ES-I3 (cell line): ENCODE results near the gene COQ10B.

ENCODE experiments used
- H3K36me3 ChIP-seq: 2 replicates; pipeline ENCODE4 v1.6.1; 2013; ENCODE audit warnings: mild to moderate bottlenecking, low read length, control low read depth, moderate library complexity; ENCODE audit not compliant: insufficient read depth
- H3K4me1 ChIP-seq: 2 replicates; pipeline ENCODE4 v1.6.1; 2013; ENCODE audit warnings: mild to moderate bottlenecking, control low read depth, low read length; ENCODE audit not compliant: insufficient read depth
- H3K9ac ChIP-seq: 2 replicates; pipeline ENCODE4 v1.6.1; 2013; ENCODE audit warnings: low read depth, mild to moderate bottlenecking, low read length, moderate library complexity
- H3K9me3 ChIP-seq: 2 replicates; pipeline ENCODE4 v1.6.1; 2013; ENCODE audit warnings: mild to moderate bottlenecking, low read length, moderate library complexity; ENCODE audit not compliant: control insufficient read depth, insufficient read depth

COQ10B gene

GRCh38 chr2:197500503-197501131 lies 47.3 kb downstream of the COQ10B start:
- Histone ChIP-seq H3K9ac (peak overlapping the region; percentile 88), H3K9me3 (no peaks in the 10 kb centered on the region), H3K4me1 (peaks cover 15% of the 10 kb centered on the region), H3K36me3 (peaks cover 23% of the 10 kb centered on the region)

GRCh38 chr2:197502201-197502600 lies 48.8 kb downstream of the COQ10B start:
- no peak overlapping the region for H3K9ac ChIP-seq
- no peaks in the 10 kb centered on the region for H3K9me3 ChIP-seq
- peaks cover 12% of the 10 kb centered on the region for H3K36me3 ChIP-seq
- peaks cover 8% of the 10 kb centered on the region for H3K4me1 ChIP-seq

GRCh38 chr2:197502685-197503084 lies 49.3 kb downstream of the COQ10B start:
- peaks cover 10% of the 10 kb centered on the region; the same call in 1 of the 2 replicates for H3K36me3 ChIP-seq
- H3K9me3 ChIP-seq, result no peaks in the 10 kb centered on the region
- no peak overlapping the region for H3K9ac ChIP-seq
- H3K4me1 ChIP-seq, result peaks cover 7% of the 10 kb centered on the region

GRCh38 chr2:197504000-197504399 lies 50.6 kb downstream of the COQ10B start:
- H3K4me1 ChIP-seq, result peaks cover 5% of the 10 kb centered on the region; the same call in 1 of the 2 replicates
- no peaks in the 10 kb centered on the region for H3K9me3 ChIP-seq
- no peak overlapping the region for H3K9ac ChIP-seq
- peaks cover 7% of the 10 kb centered on the region; the same call in 1 of the 2 replicates for H3K36me3 ChIP-seq

- no peak overlapping the region for H3K9ac ChIP-seq
- H3K4me1 ChIP-seq, result peaks cover 5% of the 10 kb centered on the region; the same call in 1 of the 2 replicates
- H3K36me3 ChIP-seq, result peaks cover 7% of the 10 kb centered on the region; the same call in 1 of the 2 replicates
- H3K9me3 ChIP-seq, result no peaks in the 10 kb centered on the region
These were observed 51.2 kb downstream of the COQ10B start for GRCh38 chr2:197504512-197504911.

GRCh38 chr2:197506658-197507057 lies 53.3 kb downstream of the COQ10B start:
- Histone ChIP-seq H3K9me3 (no peaks in the 10 kb centered on the region), H3K36me3 (peaks cover 7% of the 10 kb centered on the region; the same call in 1 of the 2 replicates), H3K9ac (no peak overlapping the region), H3K4me1 (peaks cover 5% of the 10 kb centered on the region; the same call in 1 of the 2 replicates)

GRCh38 chr2:197513915-197514314 lies 60.6 kb downstream of the COQ10B start:
- H3K9me3 ChIP-seq, result no peaks in the 10 kb centered on the region

GRCh38 chr2:197514754-197515153 lies 61.4 kb downstream of the COQ10B start:
- H3K36me3 ChIP-seq, result no peaks in the 10 kb centered on the region
- no peaks in the 10 kb centered on the region for H3K9me3 ChIP-seq
- H3K9ac ChIP-seq, result peak overlapping the region; percentile 94; the same call in 1 of the 2 replicates
- no peaks in the 10 kb centered on the region for H3K4me1 ChIP-seq

More at GRCh38 chr2:197513915-197514314, 60.6 kb downstream of the COQ10B start:
- Histone ChIP-seq H3K36me3 (no peaks in the 10 kb centered on the region), H3K4me1 (no peaks in the 10 kb centered on the region), H3K9ac (no peak overlapping the region)

- H3K36me3 ChIP-seq, result no peaks in the 10 kb centered on the region
- H3K4me1 ChIP-seq, result no peaks in the 10 kb centered on the region
- H3K9ac ChIP-seq, result peak overlapping the region; percentile 94
- 0 out of 2 replicates have a peak, but pooled peaks cover 1% of the 10 kb centered on the region for H3K9me3 ChIP-seq
These were observed 62.0 kb downstream of the COQ10B start for GRCh38 chr2:197515315-197515738.

- Histone ChIP-seq H3K4me1 (no peaks in the 10 kb centered on the region), H3K36me3 (no peaks in the 10 kb centered on the region), H3K9ac (peak within 1 kb of the TSS; percentile 94), H3K9me3 (0 out of 2 replicates have a peak, but pooled peaks cover 4% of the 10 kb centered on the region)
These were observed 62.5 kb downstream of the COQ10B start, which contains the start of gene MOB4 for GRCh38 chr2:197515739-197516392. TSS of gene MOB4 (plus strand) at chr2:197516066. CDS start at chr2:197516087, 21 bp downstream.

GRCh38 chr2:197516393-197516761 lies 63.0 kb downstream of the COQ10B start:
- Histone ChIP-seq H3K36me3 (no peaks in the 10 kb centered on the region; the same call in 1 of the 2 replicates), H3K9me3 (0 out of 2 replicates have a peak, but pooled peaks cover 4% of the 10 kb centered on the region), H3K4me1 (no peaks in the 10 kb centered on the region), H3K9ac (peak overlapping the region; percentile 94)

GRCh38 chr2:197517150-197517549 lies 63.8 kb downstream of the COQ10B start:
- H3K36me3 ChIP-seq, result no peaks in the 10 kb centered on the region; the same call in 1 of the 2 replicates
- H3K9ac ChIP-seq, result peak overlapping the region; percentile 94
- H3K4me1 ChIP-seq, result no peaks in the 10 kb centered on the region
- peaks cover 4% of the 10 kb centered on the region; the same call in 1 of the 2 replicates for H3K9me3 ChIP-seq
